D721Med (cell line): ENCODE data around the gene KRTAP2-4.

Experiments used
- DNase-seq: peaks from one replicate; pipeline ENCODE4 v3.0.0; 2011; ENCODE audit warnings: low spot score; ENCODE audit not compliant: insufficient read length
- FAIRE-seq: peaks from 2 replicates; lab custom pipeline; 2011; peaks lifted over from hg19 to GRCh38; lab: Jason Lieb, UNC
- TF ChIP-seq, protein P1 (sequence below): IDR thresholded peaks from 2 replicates; pipeline ENCODE4 v1.5.1; 2012; ENCODE audit warnings: mild to moderate bottlenecking, control low read depth; ENCODE audit not compliant: insufficient read depth; ENCODE audit errors: missing control alignments

Gene KRTAP2-4

DNA sequence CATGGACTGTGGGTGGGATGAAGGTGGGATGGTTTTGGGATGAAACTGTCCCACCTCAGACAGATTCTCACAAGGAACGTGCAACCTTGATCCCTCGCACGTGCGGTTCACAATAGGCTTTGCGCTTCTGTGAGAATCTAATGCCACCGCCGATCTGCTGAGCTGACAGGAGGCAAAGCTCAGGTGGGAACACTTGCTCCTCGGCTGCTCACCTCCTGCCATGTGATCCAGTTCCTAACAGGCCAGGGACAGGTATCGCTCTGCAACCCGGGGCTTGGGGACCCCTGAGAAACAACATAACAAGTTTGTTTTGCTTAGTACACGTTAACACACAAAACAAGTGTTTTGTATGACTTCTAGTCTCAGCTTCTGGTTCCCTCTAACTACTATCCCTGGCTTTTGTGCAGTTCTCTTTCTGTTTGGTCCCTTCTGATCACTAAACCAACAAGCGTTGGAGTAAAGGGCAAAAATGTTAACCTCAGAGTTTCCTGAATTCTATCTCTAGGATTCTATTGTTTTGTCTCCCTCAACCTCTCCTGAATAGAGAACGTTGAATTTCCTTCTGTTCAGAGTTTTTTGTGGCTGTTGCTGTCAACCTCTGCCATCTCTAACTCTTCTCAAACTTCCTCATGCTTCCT, 49.0 kb downstream of the KRTAP2-4 start:
- DNase-seq (no peak), FAIRE-seq (no peak)
- TF ChIP-seq, protein P1, sequence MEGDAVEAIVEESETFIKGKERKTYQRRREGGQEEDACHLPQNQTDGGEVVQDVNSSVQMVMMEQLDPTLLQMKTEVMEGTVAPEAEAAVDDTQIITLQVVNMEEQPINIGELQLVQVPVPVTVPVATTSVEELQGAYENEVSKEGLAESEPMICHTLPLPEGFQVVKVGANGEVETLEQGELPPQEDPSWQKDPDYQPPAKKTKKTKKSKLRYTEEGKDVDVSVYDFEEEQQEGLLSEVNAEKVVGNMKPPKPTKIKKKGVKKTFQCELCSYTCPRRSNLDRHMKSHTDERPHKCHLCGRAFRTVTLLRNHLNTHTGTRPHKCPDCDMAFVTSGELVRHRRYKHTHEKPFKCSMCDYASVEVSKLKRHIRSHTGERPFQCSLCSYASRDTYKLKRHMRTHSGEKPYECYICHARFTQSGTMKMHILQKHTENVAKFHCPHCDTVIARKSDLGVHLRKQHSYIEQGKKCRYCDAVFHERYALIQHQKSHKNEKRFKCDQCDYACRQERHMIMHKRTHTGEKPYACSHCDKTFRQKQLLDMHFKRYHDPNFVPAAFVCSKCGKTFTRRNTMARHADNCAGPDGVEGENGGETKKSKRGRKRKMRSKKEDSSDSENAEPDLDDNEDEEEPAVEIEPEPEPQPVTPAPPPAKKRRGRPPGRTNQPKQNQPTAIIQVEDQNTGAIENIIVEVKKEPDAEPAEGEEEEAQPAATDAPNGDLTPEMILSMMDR: no peak

DNA sequence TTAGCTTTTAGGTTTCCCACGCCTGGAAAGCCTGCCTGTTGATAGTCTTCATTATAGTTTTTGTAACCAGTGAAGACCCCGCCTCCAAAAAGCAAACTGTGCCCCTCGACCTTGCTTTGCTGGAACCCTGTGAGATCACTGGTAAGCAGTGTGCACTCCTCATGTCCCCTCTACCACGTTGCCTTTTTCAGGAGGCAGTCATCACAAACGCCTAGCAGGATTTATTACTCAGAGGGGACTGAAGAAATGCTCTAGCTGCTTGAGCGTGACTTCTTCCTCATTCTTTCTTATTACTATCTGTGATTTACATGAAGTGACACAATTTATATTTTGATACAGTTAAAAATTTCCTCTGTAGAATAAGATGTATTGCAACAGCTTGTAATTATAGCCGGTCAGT, 50.2 kb downstream of the KRTAP2-4 start:
- no peak for FAIRE-seq
- TF ChIP-seq, protein P1: no peak
- DNase-seq: no peak
